ENCODE results near the gene FASTK.

GRCh38 chr7:151075978-151076426 is 4.6 kb downstream of the FASTK start:
- TF ChIP-seq CTCF (IDR thresholded peaks at IDR 0.05): no peak
- no peak; the same call in 1 of the 2 replicates for TF ChIP-seq POLR2AphosphoS5 (IDR thresholded peaks at IDR 0.05; ENCODE audit: low read depth, low read length)
